Astrocyte of the spinal cord (primary cell): ENCODE measurements around the gene MORC1.

Experiments used
- DNase-seq: peaks from one replicate; pipeline ENCODE4 v3.0.0; 2011; ENCODE audit warnings: low read depth, low spot score
- H3K4me3 ChIP-seq: 2 replicates; pipeline ENCODE4 v1.5.1; 2011; ENCODE audit warnings: low read depth, mild to moderate bottlenecking, low read length, moderate library complexity
- CTCF ChIP-seq: IDR thresholded peaks from 2 replicates; pipeline ENCODE4 v1.5.1; 2012; ENCODE audit warnings: low read depth, mild to moderate bottlenecking, low read length, inconsistent platforms
- in situ Hi-C: cut with HindIII; loops from 2 replicates; pipeline ENCODE4 v1.10.0; 2017; ENCODE audit warnings: low sequenced_read_pairs

The MORC1 gene

GRCh38 chr3:109045271-109046040 lies 72.5 kb downstream of the MORC1 start:
- no peak overlapping the region for H3K4me3 ChIP-seq
- TF ChIP-seq CTCF, result no peak
- in situ Hi-C loops, result no loop called here
- no peak for DNase-seq

GRCh38 chr3:109035082-109035481 lies 82.9 kb downstream of the MORC1 start:
- DNase-seq, result no peak
- in situ Hi-C loops, result no loop called here
- H3K4me3 ChIP-seq, result no peak overlapping the region
- TF ChIP-seq CTCF, result no peak

- TF ChIP-seq CTCF, result no peak
- in situ Hi-C loops, result no loop called here
- no peak for DNase-seq
- no peak overlapping the region for H3K4me3 ChIP-seq
These were observed 84.8 kb downstream of the MORC1 start for GRCh38 chr3:109033000-109033660.

GRCh38 chr3:109028753-109029152 lies 89.2 kb downstream of the MORC1 start:
- DNase-seq, result no peak
- TF ChIP-seq CTCF, result no peak
- in situ Hi-C loops, result no loop called here

GRCh38 chr3:109026821-109027220 lies 91.1 kb downstream of the MORC1 start:
- no peak for TF ChIP-seq CTCF
- no peak for DNase-seq
- in situ Hi-C loops, result no loop called here

More at GRCh38 chr3:109028753-109029152, 89.2 kb downstream of the MORC1 start:
- no peak overlapping the region for H3K4me3 ChIP-seq

GRCh38 chr3:109025896-109026295 lies 92.0 kb downstream of the MORC1 start:
- no peak for TF ChIP-seq CTCF

More at GRCh38 chr3:109026821-109027220, 91.1 kb downstream of the MORC1 start:
- no peak overlapping the region for H3K4me3 ChIP-seq

More at GRCh38 chr3:109025896-109026295, 92.0 kb downstream of the MORC1 start:
- no peak for DNase-seq
- no peak overlapping the region for H3K4me3 ChIP-seq
- in situ Hi-C loops, result no loop called here
